ENCODE measurements around the gene HOXB2.

HOXB2 gene

GRCh38 chr17:48565925-48566710 is 21.2 kb upstream of the HOXB2 start:
- no peak overlapping the region for H2AFZ ChIP-seq (ENCODE audit: low read depth, low read length)
- peaks cover 59% of the 10 kb centered on the region for H3K79me2 ChIP-seq (ENCODE audit: low read length)
- H4K20me1 ChIP-seq (ENCODE audit: insufficient read depth, low read length): no peaks in the 10 kb centered on the region
- H3K9me3 ChIP-seq (ENCODE audit: insufficient read depth, low read length): no peaks in the 10 kb centered on the region
- H3K9ac ChIP-seq (ENCODE audit: low read length): no peak overlapping the region
- H3K4me1 ChIP-seq (ENCODE audit: low read length): peaks cover 37% of the 10 kb centered on the region
- H3K36me3 ChIP-seq (replicated peaks; ENCODE audit: low read depth, low read length): peaks cover 40% of the 10 kb centered on the region
- no peaks in the 10 kb centered on the region for H3K27me3 ChIP-seq (ENCODE audit: low read depth, low read length)
- no peak overlapping the region for H3K4me3 ChIP-seq (ENCODE audit: low read length)
- H3K4me2 ChIP-seq (ENCODE audit: low read length): no peak overlapping the region
- H3K27ac ChIP-seq (ENCODE audit: low read length): no peak overlapping the region
- TF ChIP-seq EZH2phosphoT487 (IDR thresholded peaks at IDR 0.05; ENCODE audit: low read depth) (no peak), CTCF (IDR thresholded peaks at IDR 0.05; ENCODE audit: low read depth, low read length) (no peak)

GRCh38 chr17:48565022-48565554 is 20.2 kb upstream of the HOXB2 start:
- H3K9ac ChIP-seq (ENCODE audit: low read length): peak overlapping the region; percentile 63; the same call in 1 of the 2 replicates
- no peaks in the 10 kb centered on the region for H4K20me1 ChIP-seq (ENCODE audit: insufficient read depth, low read length)
- H3K4me2 ChIP-seq (ENCODE audit: low read length): peak overlapping the region; percentile 72
- no peak overlapping the region for H3K27ac ChIP-seq (ENCODE audit: low read length)
- peaks cover 37% of the 10 kb centered on the region for H3K4me1 ChIP-seq (ENCODE audit: low read length)
- no peaks in the 10 kb centered on the region for H3K27me3 ChIP-seq (ENCODE audit: low read depth, low read length)
- H2AFZ ChIP-seq (ENCODE audit: low read depth, low read length): no peak overlapping the region
- H3K4me3 ChIP-seq (ENCODE audit: low read length): peak overlapping the region; percentile 71
- no peaks in the 10 kb centered on the region for H3K9me3 ChIP-seq (ENCODE audit: insufficient read depth, low read length)
- H3K79me2 ChIP-seq (ENCODE audit: low read length): peaks cover 50% of the 10 kb centered on the region
- no peak for TF ChIP-seq CTCF (IDR thresholded peaks at IDR 0.05; ENCODE audit: low read depth, low read length)
- TF ChIP-seq EZH2phosphoT487 (IDR thresholded peaks at IDR 0.05; ENCODE audit: low read depth): no peak
- H3K36me3 ChIP-seq (replicated peaks; ENCODE audit: low read depth, low read length): peaks cover 30% of the 10 kb centered on the region

- Histone ChIP-seq H3K4me2 (ENCODE audit: low read length) (peak overlapping the region; percentile 72), H3K36me3 (replicated peaks; ENCODE audit: low read depth, low read length) (peaks cover 30% of the 10 kb centered on the region), H2AFZ (ENCODE audit: low read depth, low read length) (no peak overlapping the region), H3K9ac (ENCODE audit: low read length) (peak overlapping the region; percentile 63), H3K27me3 (ENCODE audit: low read depth, low read length) (no peaks in the 10 kb centered on the region), H3K27ac (ENCODE audit: low read length) (peak overlapping the region; percentile 16; the same call in 1 of the 2 replicates), H3K4me3 (ENCODE audit: low read length) (peak overlapping the region; percentile 71), H3K9me3 (ENCODE audit: insufficient read depth, low read length) (no peaks in the 10 kb centered on the region), H3K79me2 (ENCODE audit: low read length) (peaks cover 43% of the 10 kb centered on the region), H4K20me1 (ENCODE audit: insufficient read depth, low read length) (no peaks in the 10 kb centered on the region), H3K4me1 (ENCODE audit: low read length) (peaks cover 37% of the 10 kb centered on the region)
- no peak for TF ChIP-seq CTCF (IDR thresholded peaks at IDR 0.05; ENCODE audit: low read depth, low read length)
- no peak for TF ChIP-seq EZH2phosphoT487 (IDR thresholded peaks at IDR 0.05; ENCODE audit: low read depth)
Measured at GRCh38 chr17:48564188-48565021, 19.5 kb upstream of the HOXB2 start.

DNA sequence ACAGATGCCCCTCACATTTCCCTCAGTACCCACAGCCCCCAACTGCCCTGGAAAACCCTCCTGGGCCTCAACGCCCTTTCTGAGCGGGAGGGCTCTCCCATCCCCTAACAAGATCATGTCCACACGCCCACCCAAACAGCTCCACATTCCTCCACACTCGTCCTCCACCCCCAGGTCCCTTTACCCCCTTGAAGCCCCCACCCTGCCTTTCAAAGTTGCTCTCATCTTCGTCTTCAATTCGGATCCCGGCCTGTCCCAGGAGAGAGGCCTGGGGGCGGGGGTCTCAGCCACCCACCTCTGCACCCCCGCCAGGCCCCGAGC is 18.9 kb upstream of the HOXB2 start:
- peak overlapping the region; percentile 60 for H3K4me2 ChIP-seq (ENCODE audit: low read length)
- H3K27me3 ChIP-seq (ENCODE audit: low read depth, low read length): no peaks in the 10 kb centered on the region
- H3K9ac ChIP-seq (ENCODE audit: low read length): peak overlapping the region; percentile 63
- H3K27ac ChIP-seq (ENCODE audit: low read length): peak overlapping the region; percentile 16; the same call in 1 of the 2 replicates
- H3K36me3 ChIP-seq (replicated peaks; ENCODE audit: low read depth, low read length): peaks cover 29% of the 10 kb centered on the region
- H3K79me2 ChIP-seq (ENCODE audit: low read length): peaks cover 43% of the 10 kb centered on the region
- peak overlapping the region; percentile 71 for H3K4me3 ChIP-seq (ENCODE audit: low read length)
- no peak for TF ChIP-seq CTCF (IDR thresholded peaks at IDR 0.05; ENCODE audit: low read depth, low read length)
- TF ChIP-seq EZH2phosphoT487 (IDR thresholded peaks at IDR 0.05; ENCODE audit: low read depth): no peak
- no peaks in the 10 kb centered on the region for H3K9me3 ChIP-seq (ENCODE audit: insufficient read depth, low read length)
- H4K20me1 ChIP-seq (ENCODE audit: insufficient read depth, low read length): no peaks in the 10 kb centered on the region
- no peak overlapping the region for H2AFZ ChIP-seq (ENCODE audit: low read depth, low read length)
- H3K4me1 ChIP-seq (ENCODE audit: low read length): peaks cover 37% of the 10 kb centered on the region

All from OCI-LY3 (cell line).